Upper lobe of left lung (tissue), 4 donors: ENCODE measurements around the gene TGM2.

Source experiments
- EP300 ChIP-seq, 4 donors: sonication (generic); formaldehyde crosslinking; IDR thresholded peaks; one replicate each; pipeline ENCODE4 v1.5.1; 2017; ENCODE audit warnings: antibody characterized with exemption in 4 of 4, control low read depth in 2 of 4
- POLR2A ChIP-seq, 4 donors: fragments of 450-650 bp; IDR thresholded peaks; one replicate each; pipeline ENCODE4 v1.5.1; 2016 to 2017; ENCODE audit warnings: antibody characterized with exemption in 4 of 4, mild to moderate bottlenecking in 2 of 4
- POLR2AphosphoS5 ChIP-seq, 2 donors: sonication (generic); formaldehyde crosslinking; IDR thresholded peaks; one replicate each; pipeline ENCODE4 v1.5.1; 2017; ENCODE audit warnings: antibody characterized with exemption in 2 of 2
- TF ChIP-seq, protein P1 (sequence below), 6 experiments: fragments of 450-650 bp in 4 of 6; fragments of 200-600 bp in 2 of 6; sonication (generic) in 2 of 6; IDR thresholded peaks; one replicate each; pipeline ENCODE4 v1.5.1; 2016 to 2019; ENCODE audit warnings: antibody characterized with exemption in 6 of 6

DNA sequence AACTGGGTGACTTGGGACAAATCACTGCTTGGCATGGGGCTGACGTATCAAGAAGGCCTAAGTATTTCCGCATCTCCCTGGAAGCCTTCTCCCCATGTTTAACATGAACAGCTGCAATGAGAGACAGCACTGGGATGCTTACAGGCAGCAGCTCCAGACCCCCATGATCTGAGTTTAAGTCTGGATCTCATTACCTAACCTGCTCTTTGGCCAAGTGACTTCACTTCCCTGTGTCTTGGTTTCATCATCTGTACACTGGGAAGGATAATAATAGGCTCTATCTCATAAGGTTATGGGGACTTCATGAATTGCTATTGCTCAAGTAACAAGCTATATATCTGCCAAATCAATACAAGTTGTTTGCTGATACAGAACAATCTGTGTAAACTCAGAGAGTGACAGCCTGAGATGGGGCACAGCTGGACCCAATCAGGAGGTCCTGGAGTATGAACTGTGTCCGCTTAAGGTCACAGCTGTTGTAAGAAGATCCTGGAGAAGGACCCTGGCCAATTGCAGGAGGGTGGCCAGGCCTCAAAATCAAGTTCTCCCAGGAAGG is 56.0 kb downstream of the TGM2 start:
- TF ChIP-seq, protein P1, sequence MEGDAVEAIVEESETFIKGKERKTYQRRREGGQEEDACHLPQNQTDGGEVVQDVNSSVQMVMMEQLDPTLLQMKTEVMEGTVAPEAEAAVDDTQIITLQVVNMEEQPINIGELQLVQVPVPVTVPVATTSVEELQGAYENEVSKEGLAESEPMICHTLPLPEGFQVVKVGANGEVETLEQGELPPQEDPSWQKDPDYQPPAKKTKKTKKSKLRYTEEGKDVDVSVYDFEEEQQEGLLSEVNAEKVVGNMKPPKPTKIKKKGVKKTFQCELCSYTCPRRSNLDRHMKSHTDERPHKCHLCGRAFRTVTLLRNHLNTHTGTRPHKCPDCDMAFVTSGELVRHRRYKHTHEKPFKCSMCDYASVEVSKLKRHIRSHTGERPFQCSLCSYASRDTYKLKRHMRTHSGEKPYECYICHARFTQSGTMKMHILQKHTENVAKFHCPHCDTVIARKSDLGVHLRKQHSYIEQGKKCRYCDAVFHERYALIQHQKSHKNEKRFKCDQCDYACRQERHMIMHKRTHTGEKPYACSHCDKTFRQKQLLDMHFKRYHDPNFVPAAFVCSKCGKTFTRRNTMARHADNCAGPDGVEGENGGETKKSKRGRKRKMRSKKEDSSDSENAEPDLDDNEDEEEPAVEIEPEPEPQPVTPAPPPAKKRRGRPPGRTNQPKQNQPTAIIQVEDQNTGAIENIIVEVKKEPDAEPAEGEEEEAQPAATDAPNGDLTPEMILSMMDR (IDR thresholded peaks at IDR 0.05), result no peak
- TF ChIP-seq POLR2A (IDR thresholded peaks at IDR 0.05), result no peak
- TF ChIP-seq EP300 (IDR thresholded peaks at IDR 0.05), result peak in 2 of 4 donors; percentile 62 to 74
- peak in 1 of 2 donors; percentile 70 for TF ChIP-seq POLR2AphosphoS5 (IDR thresholded peaks at IDR 0.05)
